Subcutaneous adipose tissue (tissue), 4 donors: Measurements from ENCODE around the gene GNAQ. TPM values are rescaled to one million over a fixed set of nuclear protein-coding genes. Genes with fewer than 3 reads are reported as not detected.

Experiments
- total RNA-seq, 4 donors: library from RNA; depleted of rRNA; stranded (reverse); fragments of >200 nt; gene quantifications; one replicate each; pipeline ENCODE4 v1.1.0, GENCODE V29; 2016
- TF ChIP-seq, protein P1 (sequence below): fragments of 450-650 bp; IDR thresholded peaks from one replicate; pipeline ENCODE4 v1.5.1; 2016; ENCODE audit warnings: low read depth, mild to moderate bottlenecking, control low read depth, antibody characterized with exemption, moderate library complexity

Gene GNAQ
- total RNA-seq, 4 donors from 2014 or later = 41.8 to 100 (median 45.5) TPM

GRCh38 chr9:77825361-77825760 is 206.2 kb downstream of the GNAQ start:
- TF ChIP-seq, protein P1, sequence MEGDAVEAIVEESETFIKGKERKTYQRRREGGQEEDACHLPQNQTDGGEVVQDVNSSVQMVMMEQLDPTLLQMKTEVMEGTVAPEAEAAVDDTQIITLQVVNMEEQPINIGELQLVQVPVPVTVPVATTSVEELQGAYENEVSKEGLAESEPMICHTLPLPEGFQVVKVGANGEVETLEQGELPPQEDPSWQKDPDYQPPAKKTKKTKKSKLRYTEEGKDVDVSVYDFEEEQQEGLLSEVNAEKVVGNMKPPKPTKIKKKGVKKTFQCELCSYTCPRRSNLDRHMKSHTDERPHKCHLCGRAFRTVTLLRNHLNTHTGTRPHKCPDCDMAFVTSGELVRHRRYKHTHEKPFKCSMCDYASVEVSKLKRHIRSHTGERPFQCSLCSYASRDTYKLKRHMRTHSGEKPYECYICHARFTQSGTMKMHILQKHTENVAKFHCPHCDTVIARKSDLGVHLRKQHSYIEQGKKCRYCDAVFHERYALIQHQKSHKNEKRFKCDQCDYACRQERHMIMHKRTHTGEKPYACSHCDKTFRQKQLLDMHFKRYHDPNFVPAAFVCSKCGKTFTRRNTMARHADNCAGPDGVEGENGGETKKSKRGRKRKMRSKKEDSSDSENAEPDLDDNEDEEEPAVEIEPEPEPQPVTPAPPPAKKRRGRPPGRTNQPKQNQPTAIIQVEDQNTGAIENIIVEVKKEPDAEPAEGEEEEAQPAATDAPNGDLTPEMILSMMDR = no peak

- TF ChIP-seq, protein P1 = no peak
Measured at GRCh38 chr9:77820293-77820954, 211.2 kb downstream of the GNAQ start.

GRCh38 chr9:77819657-77820056 is 212.0 kb downstream of the GNAQ start:
- TF ChIP-seq, protein P1 = no peak

DNA sequence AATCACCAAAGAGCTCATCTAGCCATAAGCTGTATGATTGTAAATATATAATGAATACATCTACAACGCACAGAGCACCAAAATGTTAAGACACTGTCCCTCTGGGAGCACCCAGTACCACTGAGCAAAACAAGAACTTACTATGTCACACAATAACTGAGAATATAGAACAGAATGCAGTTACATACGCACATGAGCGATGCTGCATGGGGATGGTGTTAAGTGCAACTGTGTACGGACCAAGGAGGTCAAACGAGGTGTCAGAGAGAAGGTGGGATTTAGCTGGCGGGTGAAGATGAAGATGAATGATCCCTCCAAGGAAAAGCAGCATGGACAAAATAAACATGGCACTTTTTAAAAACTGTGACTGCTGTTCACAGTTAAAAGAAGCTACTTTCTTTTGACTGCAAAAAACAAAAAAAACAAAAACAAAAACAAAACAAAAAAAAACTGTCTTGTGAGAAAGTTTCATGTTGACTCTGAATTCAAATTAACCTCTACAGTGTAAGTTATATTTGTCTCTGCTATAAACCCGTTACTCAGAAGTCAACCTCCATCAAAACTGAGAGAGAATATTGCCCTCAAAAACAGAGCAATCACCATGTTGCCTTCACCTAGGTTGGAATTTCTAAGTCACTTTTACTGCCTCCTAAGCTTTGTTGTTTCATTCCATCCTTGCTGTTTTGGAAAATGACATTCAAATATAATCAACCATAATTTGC is 213.9 kb downstream of the GNAQ start:
- TF ChIP-seq, protein P1 = no peak

DNA sequence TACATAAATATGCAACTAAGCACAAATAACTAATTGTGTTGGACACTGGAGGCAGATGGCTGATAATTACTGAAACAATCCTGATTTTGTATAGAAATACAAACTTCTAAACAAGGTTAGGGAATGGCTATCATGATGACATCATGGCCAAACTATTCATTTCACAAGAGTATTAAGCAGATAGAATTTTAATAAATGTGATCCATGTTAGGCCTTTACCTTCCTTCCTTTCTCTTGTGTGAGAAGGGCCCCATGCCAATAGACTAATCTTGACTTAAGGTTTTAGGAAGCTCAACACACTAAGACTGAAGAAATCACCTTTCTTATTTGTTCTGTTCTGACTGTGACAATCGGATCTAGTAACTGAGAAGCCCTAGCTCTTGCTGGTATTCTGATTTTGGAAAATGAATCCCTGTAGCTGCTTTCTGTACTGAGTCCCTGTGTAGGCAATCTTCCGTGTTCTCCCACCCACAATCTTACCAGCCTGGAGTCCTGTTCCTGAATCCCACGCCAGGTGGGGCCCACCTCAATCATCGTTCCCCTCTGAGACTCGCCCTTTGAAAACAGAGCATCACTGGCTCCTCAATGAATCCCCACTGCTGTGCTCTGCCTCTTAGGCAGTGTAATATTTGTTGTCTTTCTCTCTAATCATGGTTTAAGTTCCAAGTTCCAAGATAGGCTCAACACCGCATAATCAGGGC is 214.8 kb downstream of the GNAQ start:
- TF ChIP-seq, protein P1 = no peak

DNA sequence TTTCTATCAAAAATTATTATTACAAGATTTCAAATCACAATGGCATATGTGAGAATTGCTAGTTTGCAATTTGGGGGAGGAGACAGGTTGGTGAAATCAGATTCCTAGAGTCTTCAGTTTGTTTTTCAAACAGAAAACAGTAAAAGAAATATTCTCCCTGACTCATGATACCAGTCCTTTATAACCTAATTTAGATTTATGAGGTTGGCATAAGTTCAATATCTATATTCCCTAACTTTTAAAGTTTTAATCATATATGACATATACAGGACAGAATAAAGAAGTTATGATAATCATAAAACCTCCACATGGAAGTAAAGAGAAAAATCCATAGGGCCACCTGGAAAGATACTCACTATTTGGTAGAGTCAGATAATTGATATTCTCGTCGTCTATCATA is 216.4 kb downstream of the GNAQ start:
- TF ChIP-seq, protein P1 = no peak

DNA sequence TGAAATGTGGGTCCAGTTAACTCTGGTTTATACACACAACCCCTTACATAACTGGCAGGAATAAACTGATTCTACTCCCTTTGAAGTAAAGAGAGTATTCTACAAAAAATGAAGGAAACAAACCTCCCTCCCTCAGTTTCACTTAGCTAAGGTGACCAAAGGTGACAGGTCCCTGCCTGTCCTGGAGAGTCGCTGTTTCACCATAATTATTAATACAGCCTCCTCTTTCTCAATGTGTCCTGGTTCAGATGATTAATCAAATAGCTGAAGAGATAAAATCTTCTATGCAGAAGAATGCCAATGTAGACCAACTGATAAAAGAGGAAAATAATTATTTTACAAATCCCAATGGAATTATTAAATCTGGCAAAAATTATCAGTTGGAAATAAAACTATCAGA is 219.8 kb downstream of the GNAQ start:
- TF ChIP-seq, protein P1 = no peak
